ENCODE data around the gene PRM2.

The PRM2 gene

GRCh38 chr16:11238272-11239202, 37.7 kb downstream of the PRM2 start:
- DNase-seq (ENCODE audit: low read depth) = no peak
- no peak overlapping the region for H3K4me3 ChIP-seq (ENCODE audit: control insufficient read depth, low read depth, low read length)
- TF ChIP-seq CTCF (conservative IDR thresholded peaks at IDR 0.05; ENCODE audit: control insufficient read depth, insufficient read depth, low read depth, low read length) = no peak

- TF ChIP-seq CTCF (conservative IDR thresholded peaks at IDR 0.05; ENCODE audit: control insufficient read depth, insufficient read depth, low read depth, low read length) = no peak
- H3K4me3 ChIP-seq (ENCODE audit: control insufficient read depth, low read depth, low read length) = no peak overlapping the region
- DNase-seq (ENCODE audit: low read depth) = no peak
These were observed 39.6 kb downstream of the PRM2 start for GRCh38 chr16:11236461-11237254.

GRCh38 chr16:11235703-11235991, 40.6 kb downstream of the PRM2 start:
- no peak overlapping the region for H3K4me3 ChIP-seq (ENCODE audit: control insufficient read depth, low read depth, low read length)
- TF ChIP-seq CTCF (conservative IDR thresholded peaks at IDR 0.05; ENCODE audit: control insufficient read depth, insufficient read depth, low read depth, low read length) = no peak
- DNase-seq (ENCODE audit: low read depth) = no peak

- H3K4me3 ChIP-seq (ENCODE audit: control insufficient read depth, low read depth, low read length) = no peak overlapping the region
- no peak for DNase-seq (ENCODE audit: low read depth)
- no peak for TF ChIP-seq CTCF (conservative IDR thresholded peaks at IDR 0.05; ENCODE audit: control insufficient read depth, insufficient read depth, low read depth, low read length)
These were observed 41.2 kb downstream of the PRM2 start for GRCh38 chr16:11234884-11235702.

- H3K4me3 ChIP-seq (ENCODE audit: control insufficient read depth, low read depth, low read length) = no peak overlapping the region
- no peak for DNase-seq (ENCODE audit: low read depth)
- TF ChIP-seq CTCF (conservative IDR thresholded peaks at IDR 0.05; ENCODE audit: control insufficient read depth, insufficient read depth, low read depth, low read length) = no peak
These were observed 42.4 kb downstream of the PRM2 start for GRCh38 chr16:11233727-11234376.

Measured in fibroblast of mammary gland (primary cell).